Cortex of kidney (tissue), 1 donor: Measurements from ENCODE around the gene BCL2.

Experiments
- DNase-seq: peaks from one replicate; lab custom pipeline; 2025; lab: John Stamatoyannopoulos, UW

BCL2 gene

GRCh38 chr18:63309422-63309821 is 10.1 kb downstream of the BCL2 start:
- DNase-seq, result no peak

DNA sequence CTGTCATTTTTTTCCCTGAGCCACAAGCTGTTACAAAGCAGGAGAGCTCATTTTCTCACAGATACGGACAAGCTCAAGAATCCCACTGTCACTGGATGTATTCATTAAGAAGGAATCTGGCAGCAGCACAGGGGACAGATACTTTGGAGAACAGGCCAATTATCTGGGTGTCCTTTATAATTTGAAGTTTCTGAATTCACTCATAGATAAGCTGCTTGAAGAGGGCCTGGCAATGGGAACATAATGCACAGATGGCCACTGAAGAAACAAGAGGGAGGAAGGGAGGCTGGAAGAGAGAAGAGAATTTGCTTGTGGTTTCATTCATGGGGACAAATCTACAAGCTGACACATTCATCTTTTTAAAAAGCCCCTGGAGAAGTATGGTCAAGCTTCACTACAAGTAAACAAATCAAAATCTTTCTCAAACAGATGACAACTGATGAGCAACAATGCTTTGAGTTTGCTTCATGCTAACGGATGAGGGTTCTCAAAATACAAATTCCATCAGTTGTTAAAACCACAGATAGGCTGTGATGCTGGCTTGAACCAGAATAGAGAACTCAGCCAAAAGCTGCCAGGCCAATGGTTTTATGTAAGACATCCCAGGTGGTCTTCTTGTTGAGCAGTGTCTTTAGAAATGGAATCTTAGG is 11.9 kb downstream of the BCL2 start:
- DNase-seq, result no peak

DNA sequence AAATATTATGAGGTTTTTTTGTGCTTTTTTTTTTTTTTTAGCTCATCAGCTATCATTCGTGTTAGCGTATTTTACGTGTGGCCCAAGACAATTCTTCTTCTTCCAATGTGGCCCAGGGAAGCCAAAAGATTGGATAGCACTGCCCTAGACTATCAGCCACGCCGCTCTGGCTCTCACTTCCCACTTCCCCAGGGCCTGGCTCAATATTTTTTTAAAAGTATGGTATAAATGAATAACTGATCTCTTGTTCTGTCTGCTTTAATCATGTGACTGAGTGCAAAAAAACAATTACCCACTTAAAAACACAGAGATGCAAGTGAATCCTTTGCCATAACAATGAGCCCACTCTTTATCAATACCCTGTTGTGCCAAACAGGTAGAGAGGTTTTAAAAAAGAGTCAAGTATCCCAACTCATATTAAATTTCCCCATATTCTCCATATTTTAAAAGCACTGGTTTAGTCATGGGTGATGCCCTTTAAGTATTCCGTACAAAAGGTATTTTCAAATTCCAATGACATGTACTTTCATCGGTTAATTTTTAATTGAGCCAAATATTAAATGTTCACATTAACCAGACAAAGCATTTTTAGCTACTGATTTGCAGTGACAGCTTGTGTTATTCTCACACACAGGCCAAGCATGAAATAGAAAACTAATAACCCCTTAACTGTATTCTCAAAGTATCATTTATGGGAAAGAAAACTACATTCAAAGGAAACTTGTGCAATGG is 12.6 kb downstream of the BCL2 start:
- DNase-seq, result no peak

- DNase-seq, result no peak
These were observed 13.3 kb downstream of the BCL2 start for GRCh38 chr18:63306249-63306648.

DNA sequence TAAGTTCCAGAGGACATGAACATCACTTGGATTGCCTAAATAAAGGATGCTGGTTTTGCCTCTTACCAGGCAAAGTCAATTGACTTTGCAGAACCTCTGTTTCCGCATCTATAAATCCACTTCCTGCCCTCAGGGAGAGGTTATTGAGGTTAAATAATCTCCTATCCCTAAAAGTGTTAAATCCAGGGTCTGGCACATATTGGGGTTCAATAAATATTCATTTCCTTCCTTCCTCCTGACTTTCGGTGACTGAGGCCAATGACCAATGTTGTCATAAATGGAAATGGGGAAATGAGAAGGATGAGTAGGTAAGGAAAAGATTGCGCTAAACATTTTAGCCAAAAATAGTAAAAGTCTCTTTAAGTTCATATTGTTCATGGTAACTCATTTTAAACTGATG is 16.0 kb downstream of the BCL2 start:
- no peak for DNase-seq

DNA sequence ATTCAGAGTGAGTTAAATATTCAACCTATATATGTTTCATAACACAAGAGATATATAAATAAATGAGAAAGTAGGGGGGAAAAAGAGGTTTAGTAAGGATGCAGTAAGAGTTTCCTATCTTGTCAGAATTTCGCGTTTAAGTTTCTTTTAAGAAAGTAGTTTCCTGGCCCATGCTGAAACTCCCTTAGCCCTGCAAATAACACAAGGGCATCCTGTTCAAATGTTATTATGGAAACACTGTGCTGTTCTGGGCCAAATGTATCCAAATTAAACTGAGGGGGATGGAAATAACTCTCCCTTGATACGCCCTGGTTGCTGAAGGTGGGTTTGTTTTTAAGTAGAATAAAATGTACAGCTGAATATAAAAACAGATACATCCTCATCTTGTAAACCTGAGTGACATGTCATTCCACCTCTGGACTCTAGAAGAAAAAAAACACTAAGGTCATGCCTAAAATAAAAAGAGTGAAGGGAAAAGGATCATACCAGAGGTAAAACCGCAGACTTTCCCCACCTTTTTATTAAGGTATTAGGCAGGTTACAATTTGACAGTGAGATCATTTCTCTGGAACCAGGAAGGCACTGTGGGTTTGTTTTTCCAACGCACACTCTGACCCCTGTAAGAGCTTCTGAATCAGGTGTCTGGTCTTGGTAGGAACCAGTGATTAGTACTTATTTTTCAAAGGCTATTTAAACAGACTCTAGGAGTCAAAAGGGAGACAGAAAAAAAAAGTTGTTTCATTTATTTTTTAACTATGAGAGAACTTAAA is 16.7 kb downstream of the BCL2 start:
- DNase-seq, result no peak

DNA sequence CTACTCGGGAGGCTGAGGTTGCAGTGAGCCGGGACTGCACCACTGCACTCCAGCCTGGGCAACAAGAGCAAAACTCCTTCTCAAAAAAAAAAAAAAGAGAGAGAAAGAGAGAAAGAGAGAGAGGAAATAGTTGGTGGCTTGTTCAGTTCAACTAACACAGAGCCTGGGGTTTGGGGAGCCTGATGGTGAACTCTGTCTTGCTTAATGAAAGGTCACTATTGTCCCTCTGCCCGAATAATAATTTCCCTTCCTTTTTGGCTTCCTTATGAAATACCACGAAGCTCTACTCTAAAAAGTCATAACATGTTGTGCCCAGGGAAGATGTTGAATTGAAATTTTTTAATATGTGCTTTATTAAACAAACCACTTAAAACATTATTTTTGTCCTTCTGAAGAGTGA is 17.3 kb downstream of the BCL2 start:
- no peak for DNase-seq

DNA sequence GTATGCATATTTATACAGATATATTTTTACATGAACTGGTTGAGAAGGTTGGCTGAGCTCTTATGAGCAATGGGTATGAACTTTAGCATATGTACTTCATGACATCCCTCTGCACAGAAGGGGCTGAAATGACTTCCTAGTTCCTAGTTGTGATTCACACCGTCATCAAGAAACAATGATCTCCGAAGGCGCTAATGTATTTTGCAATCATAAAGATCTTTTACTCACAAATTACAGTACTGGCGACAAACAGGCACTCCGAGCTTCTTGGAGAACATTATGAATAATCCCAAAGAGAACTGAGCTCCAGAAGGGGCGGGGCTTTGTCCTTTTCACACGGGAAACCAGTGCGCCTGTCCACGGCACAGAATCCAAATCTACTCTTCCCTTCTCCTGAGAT is 18.1 kb downstream of the BCL2 start:
- no peak for DNase-seq

DNA sequence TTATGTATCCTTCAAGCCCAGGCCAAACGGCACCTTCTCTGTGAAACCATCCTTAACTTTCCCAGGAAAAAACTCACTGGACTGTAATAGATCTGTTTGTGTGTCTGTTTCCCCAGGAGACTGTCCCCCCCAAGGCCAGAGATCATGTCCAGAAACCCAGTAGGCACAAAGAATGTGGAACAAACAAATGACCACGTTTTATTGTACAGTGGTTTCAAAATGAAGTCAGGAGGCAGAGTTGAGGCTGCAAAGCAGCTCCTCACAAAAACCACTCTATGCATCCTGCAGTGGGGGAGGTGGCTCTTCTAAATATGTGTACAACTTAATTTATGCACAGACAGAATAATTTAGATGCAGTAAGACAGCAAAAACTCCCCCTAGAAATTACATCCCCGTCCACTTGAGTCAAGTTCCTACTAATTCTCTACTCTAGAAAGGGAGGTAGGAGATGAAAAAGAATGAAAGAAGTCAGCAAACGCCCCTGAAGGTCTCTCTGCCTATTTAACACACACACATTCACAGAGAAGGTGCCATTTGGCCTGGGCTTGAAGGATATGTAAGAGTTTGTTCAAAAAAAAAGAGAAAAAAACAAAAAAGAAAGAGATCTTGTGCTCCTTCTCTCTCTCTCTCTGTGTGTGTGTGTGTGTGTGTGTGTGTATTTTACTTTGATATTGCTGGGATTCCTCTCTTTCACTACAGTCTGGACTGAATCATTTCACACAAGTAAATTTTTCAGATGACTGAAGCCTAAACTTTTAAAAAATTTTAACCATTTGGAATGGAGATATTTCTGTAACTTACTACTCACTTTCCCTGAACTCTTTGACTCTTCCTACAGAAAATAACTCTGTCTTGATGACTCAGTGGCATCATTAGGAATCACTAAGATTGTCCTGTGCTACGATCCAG is 19.5 kb downstream of the BCL2 start:
- DNase-seq, result no peak

GRCh38 chr18:63298400-63299365 is 20.9 kb downstream of the BCL2 start:
- no peak for DNase-seq

GRCh38 chr18:63297687-63298399 is 21.7 kb downstream of the BCL2 start:
- no peak for DNase-seq

DNA sequence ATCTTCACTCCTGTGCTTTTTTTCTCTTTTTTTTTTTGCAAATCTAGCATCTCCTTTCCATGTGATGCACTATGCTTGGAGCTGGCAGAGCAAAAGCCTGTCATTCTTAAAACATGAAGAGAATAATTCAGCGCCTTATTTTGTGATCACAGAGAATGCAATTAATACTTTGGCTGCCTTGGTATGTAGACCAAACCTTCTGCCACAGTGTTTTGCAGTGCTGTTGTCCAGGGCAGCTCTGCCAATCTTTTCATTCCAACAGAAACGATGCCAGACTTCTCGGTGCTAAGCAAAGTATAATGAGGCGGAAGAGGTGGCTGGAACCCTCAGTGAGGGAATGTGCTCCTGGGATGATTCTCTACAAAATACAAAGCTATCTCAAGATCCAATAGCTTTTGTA is 25.6 kb downstream of the BCL2 start:
- no peak for DNase-seq

DNA sequence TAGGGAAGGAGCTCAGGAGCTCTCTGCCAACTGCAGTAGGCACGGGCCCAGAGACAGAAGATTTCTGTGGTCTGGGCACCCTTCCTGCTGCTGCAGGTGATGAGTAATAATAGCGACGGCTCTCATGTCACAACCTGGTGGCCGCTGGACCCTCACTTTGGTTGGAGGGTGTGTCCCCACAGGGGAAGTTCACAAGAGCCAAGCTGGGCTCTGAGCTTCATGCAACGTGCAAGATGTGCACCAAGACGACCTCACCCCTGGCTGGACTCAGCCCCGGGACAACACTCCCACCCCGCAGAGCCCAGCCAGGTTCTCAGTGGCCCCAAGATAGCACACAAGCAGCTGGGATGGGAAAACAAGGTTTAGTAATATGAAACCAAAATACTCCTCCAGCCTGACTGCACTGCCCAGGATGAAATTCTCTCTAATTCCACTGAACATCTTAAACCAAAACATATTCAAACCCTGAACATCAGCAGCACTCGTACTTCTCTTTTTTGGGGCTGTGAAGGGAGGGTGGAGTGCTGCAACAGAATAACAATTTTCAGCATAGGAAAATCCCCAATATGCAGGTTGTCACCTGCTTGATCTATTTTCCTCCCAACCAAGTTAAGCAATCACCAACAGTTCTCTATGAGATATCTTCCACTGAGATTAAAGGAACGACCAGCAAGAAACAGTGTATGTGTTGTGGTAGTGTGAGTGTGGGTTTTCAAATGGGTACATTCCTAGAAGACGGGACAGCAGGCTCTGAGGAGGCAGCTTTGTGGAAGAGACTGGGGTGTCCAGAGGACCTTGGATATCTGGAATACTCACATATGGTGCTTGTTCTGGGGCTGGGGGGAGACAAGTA is 26.5 kb downstream of the BCL2 start:
- DNase-seq, result no peak

DNA sequence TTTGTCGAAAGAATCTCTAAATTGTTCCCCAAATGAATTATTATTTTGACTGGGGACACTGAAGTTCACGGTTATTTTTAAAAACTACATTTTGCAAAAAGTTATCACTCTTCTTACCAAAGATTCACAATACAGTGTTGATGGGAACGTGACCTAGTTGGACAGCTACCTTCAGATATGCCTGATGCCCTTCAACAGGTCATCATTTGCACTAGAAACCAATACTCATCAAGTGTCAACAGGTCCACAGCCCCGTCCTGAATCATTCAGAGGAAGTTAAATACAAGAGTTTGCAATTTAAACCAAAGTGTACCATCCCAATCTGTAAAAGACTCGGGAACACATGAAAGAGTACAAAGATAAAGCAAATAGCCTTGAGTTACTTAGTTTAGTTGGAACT is 28.3 kb downstream of the BCL2 start:
- DNase-seq, result no peak

GRCh38 chr18:63290821-63291200 is 28.8 kb downstream of the BCL2 start:
- no peak for DNase-seq

GRCh38 chr18:63290166-63290820 is 29.3 kb downstream of the BCL2 start:
- DNase-seq, result no peak

- no peak for DNase-seq
These were observed 31.3 kb downstream of the BCL2 start for GRCh38 chr18:63288311-63288710.

- no peak for DNase-seq
These were observed 31.8 kb downstream of the BCL2 start for GRCh38 chr18:63287691-63288220.
